Measurements from ENCODE around the gene PARG.
"Not testable (repeated sequence)": the region's sequence is repeated elsewhere in the genome, so short reads cannot be mapped to it uniquely, and the experiment has no call there.

Gene PARG

GRCh38 chr10:49941447-49942338, at the start of gene PARG, which contains the start of gene TIMM23B:
Gene PARG, minus strand, starts transcription at chr10:49942027. Its CDS starts 302 bp downstream, at chr10:49941725.
Gene TIMM23B, plus strand, starts transcription at chr10:49942053. Its CDS starts 142 bp downstream, at chr10:49942195.
- H3K4me1 ChIP-seq (ENCODE audit: control insufficient read depth in 1 of 2, insufficient read depth in 2 of 2, low read length in 2 of 2); H3K27me3 ChIP-seq (ENCODE audit: control insufficient read depth in 1 of 2, insufficient read depth in 2 of 2, low read length in 2 of 2); H3K27ac ChIP-seq (ENCODE audit: low read depth, low read length); H3K9me3 ChIP-seq (ENCODE audit: control insufficient read depth in 1 of 2, low read length in 2 of 2); H3K36me3 ChIP-seq (ENCODE audit: control insufficient read depth in 1 of 2, insufficient read depth in 2 of 2, low read length in 2 of 2): not testable (repeated sequence)
- peak within 1 kb of the TSS; percentile 70 for H3K9ac ChIP-seq (ENCODE audit: low read depth in 1 of 2, low read length in 2 of 2)
- H3K4me3 ChIP-seq (ENCODE audit: low read depth in 1 of 2, low read length in 2 of 2), result peak within 1 kb of the TSS; percentile 86 to 88

- H3K4me3 ChIP-seq (ENCODE audit: low read depth in 1 of 2, low read length in 2 of 2); H3K27me3 ChIP-seq (ENCODE audit: control insufficient read depth in 1 of 2, insufficient read depth in 2 of 2, low read length in 2 of 2); H3K36me3 ChIP-seq (ENCODE audit: control insufficient read depth in 1 of 2, insufficient read depth in 2 of 2, low read length in 2 of 2); H3K9me3 ChIP-seq (ENCODE audit: control insufficient read depth in 1 of 2, low read length in 2 of 2); H3K4me1 ChIP-seq (ENCODE audit: control insufficient read depth in 1 of 2, insufficient read depth in 2 of 2, low read length in 2 of 2); H3K27ac ChIP-seq (ENCODE audit: low read depth, low read length); H3K9ac ChIP-seq (ENCODE audit: low read depth in 1 of 2, low read length in 2 of 2): not testable (repeated sequence)
These were observed 46.5 kb upstream of the PARG start, which contains the start of gene AGAP6 for GRCh38 chr10:49988376-49988775. Gene AGAP6, plus strand, starts transcription at chr10:49988406. Its CDS starts 310 bp downstream, at chr10:49988716.

GRCh38 chr10:49987207-49987606, 45.4 kb upstream of the PARG start:
- H3K27ac ChIP-seq (ENCODE audit: low read depth, low read length); H3K27me3 ChIP-seq (ENCODE audit: control insufficient read depth in 1 of 2, insufficient read depth in 2 of 2, low read length in 2 of 2); H3K4me3 ChIP-seq (ENCODE audit: low read depth in 1 of 2, low read length in 2 of 2); H3K4me1 ChIP-seq (ENCODE audit: control insufficient read depth in 1 of 2, insufficient read depth in 2 of 2, low read length in 2 of 2); H3K9me3 ChIP-seq (ENCODE audit: control insufficient read depth in 1 of 2, low read length in 2 of 2); H3K36me3 ChIP-seq (ENCODE audit: control insufficient read depth in 1 of 2, insufficient read depth in 2 of 2, low read length in 2 of 2); H3K9ac ChIP-seq (ENCODE audit: low read depth in 1 of 2, low read length in 2 of 2): not testable (repeated sequence)

GRCh38 chr10:49977756-49978155, 35.9 kb upstream of the PARG start:
- H3K4me3 ChIP-seq (ENCODE audit: low read depth in 1 of 2, low read length in 2 of 2); H3K4me1 ChIP-seq (ENCODE audit: control insufficient read depth in 1 of 2, insufficient read depth in 2 of 2, low read length in 2 of 2); H3K27ac ChIP-seq (ENCODE audit: low read depth, low read length); H3K27me3 ChIP-seq (ENCODE audit: control insufficient read depth in 1 of 2, insufficient read depth in 2 of 2, low read length in 2 of 2); H3K36me3 ChIP-seq (ENCODE audit: control insufficient read depth in 1 of 2, insufficient read depth in 2 of 2, low read length in 2 of 2); H3K9me3 ChIP-seq (ENCODE audit: control insufficient read depth in 1 of 2, low read length in 2 of 2); H3K9ac ChIP-seq (ENCODE audit: low read depth in 1 of 2, low read length in 2 of 2): not testable (repeated sequence)

- not testable (repeated sequence) for H3K9ac ChIP-seq (ENCODE audit: low read depth in 1 of 2, low read length in 2 of 2)
These were observed 30.3 kb upstream of the PARG start for GRCh38 chr10:49972094-49972493.

GRCh38 chr10:49971466-49971865, 29.6 kb upstream of the PARG start:
- not testable (repeated sequence) for H3K27ac ChIP-seq (ENCODE audit: low read depth, low read length); H3K27me3 ChIP-seq (ENCODE audit: control insufficient read depth in 1 of 2, insufficient read depth in 2 of 2, low read length in 2 of 2); H3K36me3 ChIP-seq (ENCODE audit: control insufficient read depth in 1 of 2, insufficient read depth in 2 of 2, low read length in 2 of 2); H3K9me3 ChIP-seq (ENCODE audit: control insufficient read depth in 1 of 2, low read length in 2 of 2); H3K4me3 ChIP-seq (ENCODE audit: low read depth in 1 of 2, low read length in 2 of 2); H3K4me1 ChIP-seq (ENCODE audit: control insufficient read depth in 1 of 2, insufficient read depth in 2 of 2, low read length in 2 of 2); H3K9ac ChIP-seq (ENCODE audit: low read depth in 1 of 2, low read length in 2 of 2)

More at GRCh38 chr10:49972094-49972493, 30.3 kb upstream of the PARG start:
- not testable (repeated sequence) for H3K27me3 ChIP-seq (ENCODE audit: control insufficient read depth in 1 of 2, insufficient read depth in 2 of 2, low read length in 2 of 2); H3K4me3 ChIP-seq (ENCODE audit: low read depth in 1 of 2, low read length in 2 of 2); H3K4me1 ChIP-seq (ENCODE audit: control insufficient read depth in 1 of 2, insufficient read depth in 2 of 2, low read length in 2 of 2); H3K9me3 ChIP-seq (ENCODE audit: control insufficient read depth in 1 of 2, low read length in 2 of 2); H3K27ac ChIP-seq (ENCODE audit: low read depth, low read length); H3K36me3 ChIP-seq (ENCODE audit: control insufficient read depth in 1 of 2, insufficient read depth in 2 of 2, low read length in 2 of 2)

GRCh38 chr10:49970331-49970857, 28.6 kb upstream of the PARG start:
- H3K9ac ChIP-seq (ENCODE audit: low read depth in 1 of 2, low read length in 2 of 2); H3K4me3 ChIP-seq (ENCODE audit: low read depth in 1 of 2, low read length in 2 of 2); H3K27me3 ChIP-seq (ENCODE audit: control insufficient read depth in 1 of 2, insufficient read depth in 2 of 2, low read length in 2 of 2); H3K36me3 ChIP-seq (ENCODE audit: control insufficient read depth in 1 of 2, insufficient read depth in 2 of 2, low read length in 2 of 2); H3K9me3 ChIP-seq (ENCODE audit: control insufficient read depth in 1 of 2, low read length in 2 of 2); H3K27ac ChIP-seq (ENCODE audit: low read depth, low read length); H3K4me1 ChIP-seq (ENCODE audit: control insufficient read depth in 1 of 2, insufficient read depth in 2 of 2, low read length in 2 of 2): not testable (repeated sequence)

- not testable (repeated sequence) for H3K36me3 ChIP-seq (ENCODE audit: control insufficient read depth in 1 of 2, insufficient read depth in 2 of 2, low read length in 2 of 2); H3K27ac ChIP-seq (ENCODE audit: low read depth, low read length); H3K9ac ChIP-seq (ENCODE audit: low read depth in 1 of 2, low read length in 2 of 2); H3K9me3 ChIP-seq (ENCODE audit: control insufficient read depth in 1 of 2, low read length in 2 of 2); H3K27me3 ChIP-seq (ENCODE audit: control insufficient read depth in 1 of 2, insufficient read depth in 2 of 2, low read length in 2 of 2); H3K4me3 ChIP-seq (ENCODE audit: low read depth in 1 of 2, low read length in 2 of 2); H3K4me1 ChIP-seq (ENCODE audit: control insufficient read depth in 1 of 2, insufficient read depth in 2 of 2, low read length in 2 of 2)
These were observed 11.3 kb upstream of the PARG start for GRCh38 chr10:49953122-49953521.

GRCh38 chr10:49952006-49952405, 10.2 kb upstream of the PARG start:
- H3K9me3 ChIP-seq (ENCODE audit: control insufficient read depth in 1 of 2, low read length in 2 of 2); H3K4me3 ChIP-seq (ENCODE audit: low read depth in 1 of 2, low read length in 2 of 2); H3K36me3 ChIP-seq (ENCODE audit: control insufficient read depth in 1 of 2, insufficient read depth in 2 of 2, low read length in 2 of 2); H3K27ac ChIP-seq (ENCODE audit: low read depth, low read length); H3K4me1 ChIP-seq (ENCODE audit: control insufficient read depth in 1 of 2, insufficient read depth in 2 of 2, low read length in 2 of 2); H3K9ac ChIP-seq (ENCODE audit: low read depth in 1 of 2, low read length in 2 of 2); H3K27me3 ChIP-seq (ENCODE audit: control insufficient read depth in 1 of 2, insufficient read depth in 2 of 2, low read length in 2 of 2): not testable (repeated sequence)

- H3K27me3 ChIP-seq (ENCODE audit: control insufficient read depth in 1 of 2, insufficient read depth in 2 of 2, low read length in 2 of 2); H3K36me3 ChIP-seq (ENCODE audit: control insufficient read depth in 1 of 2, insufficient read depth in 2 of 2, low read length in 2 of 2); H3K4me3 ChIP-seq (ENCODE audit: low read depth in 1 of 2, low read length in 2 of 2); H3K27ac ChIP-seq (ENCODE audit: low read depth, low read length); H3K9me3 ChIP-seq (ENCODE audit: control insufficient read depth in 1 of 2, low read length in 2 of 2); H3K9ac ChIP-seq (ENCODE audit: low read depth in 1 of 2, low read length in 2 of 2); H3K4me1 ChIP-seq (ENCODE audit: control insufficient read depth in 1 of 2, insufficient read depth in 2 of 2, low read length in 2 of 2): not testable (repeated sequence)
These were observed 6.9 kb upstream of the PARG start for GRCh38 chr10:49948737-49949136.

Data from duodenal mucosa (tissue), 2 donors.